CD4-positive, alpha-beta T cell treated with Interleukin-4 for 1 hour (primary cell): ENCODE data around the gene TYW1B.
"Not testable (repeated sequence)": the region's sequence is repeated elsewhere in the genome, so short reads cannot be mapped to it uniquely, and the experiment has no call there.

Experiments
- DNase-seq, 2 donors: peaks; one replicate each; pipeline ENCODE4 v3.0.0-alpha.2; 2020 to 2022

The TYW1B gene

DNA sequence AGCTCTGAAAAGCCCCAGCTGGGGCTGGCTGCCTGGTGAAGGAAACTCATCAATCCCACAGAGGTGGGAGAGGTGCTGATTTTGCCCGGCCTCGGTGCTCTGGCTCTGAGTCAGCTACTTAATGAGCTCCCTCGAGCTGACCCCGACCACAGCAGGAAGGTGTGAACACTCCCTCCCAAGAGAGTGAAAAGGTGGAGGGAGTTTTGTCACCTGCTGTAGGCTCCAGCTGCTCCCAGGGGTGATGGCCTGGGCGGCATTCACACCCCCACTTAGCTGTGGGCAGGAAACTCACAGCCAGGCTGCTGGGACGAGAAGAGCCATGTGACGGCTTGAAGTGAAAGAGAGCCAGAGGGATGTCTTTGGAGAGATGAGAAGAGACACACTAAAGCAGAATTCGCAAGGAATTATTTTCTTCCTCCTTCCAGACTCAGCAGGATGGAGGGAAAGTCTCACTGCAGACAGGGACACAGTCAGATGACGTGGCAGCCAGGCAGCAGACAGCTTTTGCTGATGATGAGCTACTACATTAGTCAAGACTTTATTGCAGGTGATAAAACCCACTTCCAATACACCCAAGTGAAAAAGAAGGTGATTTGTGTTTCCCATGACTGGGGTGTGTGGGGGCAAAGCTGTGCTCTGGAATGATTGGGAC is 281.3 kb downstream of the TYW1B start:
- not testable (repeated sequence) for DNase-seq

DNA sequence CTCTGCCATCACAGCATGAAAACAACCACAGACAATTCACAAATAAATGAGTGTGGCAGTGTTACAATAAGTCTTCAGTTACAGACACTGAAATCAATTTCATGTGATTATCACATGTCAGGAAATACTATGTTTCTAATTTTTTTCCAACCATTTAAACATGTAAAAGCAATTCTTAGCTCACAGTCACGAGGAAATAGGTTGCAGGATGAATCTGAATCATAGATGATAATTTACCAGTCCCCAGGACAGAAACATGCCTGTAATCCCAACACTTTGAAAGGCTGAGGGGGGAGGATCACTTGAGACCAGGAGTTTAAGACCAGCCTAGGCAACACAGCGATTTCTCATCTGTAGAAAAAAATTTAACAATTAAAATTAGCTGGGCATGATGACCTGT is 283.5 kb downstream of the TYW1B start:
- not testable (repeated sequence) for DNase-seq

DNA sequence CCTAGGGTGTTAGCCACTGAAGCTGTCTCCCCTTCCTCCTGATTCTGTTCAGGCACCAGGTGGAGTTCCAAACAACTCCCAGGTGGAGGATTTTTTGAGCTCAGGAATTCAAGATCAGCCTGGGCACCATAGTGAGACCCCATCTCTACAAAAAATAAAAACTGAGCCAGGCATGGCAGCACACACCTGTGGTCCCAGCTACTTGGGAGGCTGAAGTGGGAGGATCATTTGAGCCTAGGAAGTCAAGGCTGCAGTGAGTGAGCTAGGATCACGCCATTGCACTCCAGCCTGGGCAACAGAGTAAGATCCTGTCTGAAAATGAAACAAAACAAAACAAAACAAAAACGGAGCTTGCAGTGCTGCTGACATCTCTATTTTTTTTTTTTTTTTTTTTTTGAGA is 287.1 kb downstream of the TYW1B start:
- no peak for DNase-seq

DNA sequence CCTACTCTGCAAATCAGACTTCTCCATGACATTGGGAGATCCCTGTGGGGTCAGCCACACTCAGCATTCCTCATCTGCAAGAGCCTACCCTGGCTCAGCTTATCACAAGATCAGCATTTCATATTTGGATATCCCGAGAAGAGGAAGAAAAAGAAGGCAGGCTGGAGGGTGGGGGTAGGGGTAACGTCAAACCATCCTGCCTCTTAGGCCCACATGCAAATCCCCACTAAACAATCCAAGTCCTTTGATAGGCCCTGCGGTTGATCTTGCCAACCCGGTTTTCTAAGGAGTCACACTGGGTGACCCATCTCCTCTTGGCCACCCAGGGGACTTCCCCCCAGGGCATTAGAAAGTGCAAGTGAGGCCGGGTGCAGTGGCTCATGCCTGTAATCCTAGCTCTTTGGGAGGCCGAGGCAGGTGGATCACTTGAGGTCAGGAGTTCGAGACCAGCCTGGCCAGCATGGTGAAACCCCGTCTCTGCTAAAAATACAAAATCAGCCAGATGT is 287.8 kb downstream of the TYW1B start:
- no peak for DNase-seq

DNA sequence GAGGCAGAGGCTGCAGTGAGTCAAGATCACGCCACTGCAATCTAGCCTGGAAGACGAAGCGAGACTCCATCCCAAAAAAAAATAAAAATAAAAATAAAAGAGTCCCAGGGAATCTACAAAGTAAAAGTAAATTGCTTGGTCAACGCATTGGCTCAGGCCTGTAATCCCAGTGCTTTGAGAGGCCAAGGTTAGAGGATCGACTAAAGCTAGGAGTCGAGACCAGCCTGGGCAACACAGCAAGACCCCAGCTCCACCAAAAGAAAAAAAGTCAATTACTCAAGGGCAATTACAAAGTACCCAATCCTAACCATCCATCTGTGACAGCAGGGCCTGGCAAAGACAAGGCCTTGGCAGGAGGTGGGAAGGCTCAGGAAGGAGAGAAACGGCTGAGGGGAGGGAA is 288.3 kb downstream of the TYW1B start:
- DNase-seq, result no peak

DNA sequence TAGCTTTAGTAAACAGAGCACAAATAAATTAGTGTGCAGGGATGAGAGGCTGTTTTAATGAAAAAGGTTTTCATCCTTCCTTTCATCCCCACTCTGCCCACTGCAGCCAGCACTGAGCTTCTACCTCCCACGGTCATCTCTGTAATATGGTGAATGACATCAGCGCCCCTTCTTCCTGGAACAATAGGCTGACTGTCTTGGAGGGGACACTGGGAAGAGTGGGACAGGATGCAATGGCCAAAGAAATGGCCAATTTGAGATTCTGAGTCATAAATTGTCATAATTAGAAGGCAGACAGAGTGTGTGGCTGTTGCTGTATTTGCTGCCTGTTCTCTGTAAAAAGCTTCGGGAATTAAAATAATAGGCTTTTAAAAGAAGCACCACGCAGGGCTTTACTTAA is 289.1 kb downstream of the TYW1B start:
- no peak for DNase-seq

DNA sequence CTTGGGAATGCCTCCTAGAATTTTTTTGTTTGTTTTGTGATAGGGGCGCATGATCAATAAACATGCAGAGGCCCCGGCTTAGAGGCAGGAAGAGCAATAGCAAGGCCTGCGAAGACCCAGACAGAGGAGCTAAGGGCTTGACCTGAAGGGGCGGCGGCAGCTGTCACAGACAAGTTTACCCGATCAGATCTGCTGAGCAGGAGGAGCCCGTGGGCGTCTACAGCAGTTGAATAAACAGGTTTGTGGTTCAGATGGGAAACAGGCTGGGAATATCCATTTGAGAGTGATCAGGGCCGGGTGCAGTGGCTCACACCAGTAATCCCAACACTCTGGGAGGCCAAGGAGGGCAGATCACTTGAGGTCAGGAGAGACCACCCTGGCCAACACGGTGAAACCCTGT is 289.9 kb downstream of the TYW1B start:
- DNase-seq, result no peak

DNA sequence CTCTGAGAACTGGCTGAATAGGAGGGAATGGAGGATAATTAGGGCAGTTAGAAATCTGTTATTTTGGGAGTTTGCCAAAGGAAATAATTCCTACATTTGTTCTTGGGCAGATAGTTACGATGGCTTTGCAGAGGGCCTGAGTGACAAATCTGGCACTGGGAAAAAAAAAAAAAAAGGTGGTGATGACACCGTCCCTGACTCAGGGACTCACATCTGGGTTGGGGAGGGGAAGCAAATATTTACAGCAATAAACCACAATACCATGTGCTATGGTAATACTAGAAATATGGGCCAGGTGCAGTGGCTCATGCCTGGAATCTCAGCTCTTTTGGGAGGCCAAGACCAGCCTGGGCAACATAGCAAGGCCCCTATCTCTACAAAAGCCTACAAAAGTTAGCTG is 292.0 kb downstream of the TYW1B start:
- not testable (repeated sequence) for DNase-seq

DNA sequence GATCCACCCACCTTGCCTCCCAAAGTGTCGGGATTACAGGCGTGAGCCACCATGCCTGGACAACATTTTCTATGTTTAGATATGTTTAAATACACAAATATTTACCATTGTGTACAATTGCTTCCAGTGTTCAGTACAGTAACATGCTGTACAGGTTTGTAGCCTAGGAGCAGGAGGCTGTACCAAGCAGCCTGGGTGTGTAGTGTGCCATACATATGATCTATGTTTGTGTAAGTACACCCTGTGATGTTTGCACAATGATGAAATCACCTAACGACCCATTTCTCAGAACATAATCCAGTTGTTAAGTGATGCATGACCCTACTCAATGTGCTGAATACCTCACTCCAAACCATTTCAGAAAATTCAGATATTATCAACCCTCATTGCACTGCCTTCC is 297.0 kb downstream of the TYW1B start:
- DNase-seq, result not testable (repeated sequence)
